Left ventricle myocardium inferior (tissue), 1 donor: ENCODE measurements around the gene CD53. TPM values are rescaled to one million over a fixed set of nuclear protein-coding genes. Genes with fewer than 3 reads are reported as not detected.
"Not testable (repeated sequence)": the region's sequence is repeated elsewhere in the genome, so short reads cannot be mapped to it uniquely, and the experiment has no call there.

Experiments
- DNase-seq: peaks from one replicate; pipeline ENCODE4 v3.0.0-alpha.2; 2020
- H3K27ac ChIP-seq: fragments of 200-600 bp; replicated peaks from 2 replicates; pipeline ENCODE4 v1.8.0; 2021
- H3K27me3 ChIP-seq: fragments of 200-600 bp; 2 replicates; pipeline ENCODE4 v1.8.0; 2021; ENCODE audit warnings: low read depth
- H3K36me3 ChIP-seq: fragments of 200-600 bp; 2 replicates; pipeline ENCODE4 v1.8.0; 2021
- H3K4me1 ChIP-seq: fragments of 200-600 bp; 2 replicates; pipeline ENCODE4 v1.8.0; 2021
- H3K4me3 ChIP-seq: fragments of 200-600 bp; 2 replicates; pipeline ENCODE4 v1.8.0; 2021; ENCODE audit warnings: mild to moderate bottlenecking, moderate library complexity
- H3K9me3 ChIP-seq: fragments of 200-600 bp; replicated peaks from 2 replicates; pipeline ENCODE4 v1.8.0; 2021
- CTCF ChIP-seq: fragments of 200-600 bp; IDR thresholded peaks from 2 replicates; pipeline ENCODE4 v1.8.0; 2021; ENCODE audit warnings: antibody characterized with exemption, mild to moderate bottlenecking, borderline replicate concordance
- intact Hi-C: fragments of 100-400 bp; cut with micrococcal nuclease; formaldehyde crosslinking; loops from one replicate; pipeline ENCODE4 v1.11.0; 2022
- total RNA-seq: library from RNA; stranded (reverse); fragmentation: NEBNext Ultra II Directional; extraction: Animal tissue kit (Norgen Biotek cat#: 25700); gene quantifications from one replicate; pipeline ENCODE4 v1.2.1, GENCODE V29; 2021
- donor health status: DM: no; HTN: yes; CAD: no; lungs with severe emphysema.

CD53 gene
- total RNA-seq, 1 donor from 2014 or later: 7.5 TPM

GRCh38 chr1:110928904-110929303, 56.0 kb downstream of the CD53 start:
- no peak for DNase-seq
- Histone ChIP-seq H3K36me3 (no peaks in the 10 kb centered on the region), H3K27ac (no peak overlapping the region), H3K27me3 (no peaks in the 10 kb centered on the region), H3K4me1 (no peaks in the 10 kb centered on the region), H3K9me3 (peaks cover 32% of the 10 kb centered on the region), H3K4me3 (no peak overlapping the region)
- intact Hi-C loops: no loop called here
- TF ChIP-seq CTCF: no peak

- DNase-seq, intact Hi-C loops, H3K27ac ChIP-seq, H3K36me3 ChIP-seq, H3K27me3 ChIP-seq, H3K4me3 ChIP-seq, H3K4me1 ChIP-seq: not testable (repeated sequence)
- H3K9me3 ChIP-seq: peaks cover 50% of the 10 kb centered on the region
Observed at GRCh38 chr1:110931097-110931496, 58.1 kb downstream of the CD53 start.

GRCh38 chr1:110936567-110936966, 63.6 kb downstream of the CD53 start:
- H3K36me3 ChIP-seq: no peaks in the 10 kb centered on the region
- H3K27me3 ChIP-seq: no peaks in the 10 kb centered on the region
- no peak overlapping the region for H3K27ac ChIP-seq
- H3K4me3 ChIP-seq: no peak overlapping the region
- TF ChIP-seq CTCF: no peak
- peaks cover 42% of the 10 kb centered on the region for H3K9me3 ChIP-seq
- no peak for DNase-seq
- intact Hi-C loops: no loop called here
- H3K4me1 ChIP-seq: no peaks in the 10 kb centered on the region

- H3K4me1 ChIP-seq: no peaks in the 10 kb centered on the region
- intact Hi-C loops: no loop called here
- H3K27me3 ChIP-seq: no peaks in the 10 kb centered on the region
- H3K36me3 ChIP-seq: peaks cover 42% of the 10 kb centered on the region
- H3K27ac ChIP-seq: no peak overlapping the region
- H3K9me3 ChIP-seq: peaks cover 22% of the 10 kb centered on the region
- TF ChIP-seq CTCF: no peak
- H3K4me3 ChIP-seq: no peak overlapping the region
- no peak for DNase-seq
Observed at GRCh38 chr1:110944806-110945205, 71.9 kb downstream of the CD53 start.

- Histone ChIP-seq H3K4me1 (no peaks in the 10 kb centered on the region), H3K36me3 (peaks cover 50% of the 10 kb centered on the region), H3K9me3 (peaks cover 20% of the 10 kb centered on the region), H3K27me3 (no peaks in the 10 kb centered on the region), H3K4me3 (no peak overlapping the region), H3K27ac (no peak overlapping the region)
- TF ChIP-seq CTCF: no peak
- DNase-seq: no peak
- intact Hi-C loops: no loop called here
Observed at GRCh38 chr1:110945626-110946025, 72.7 kb downstream of the CD53 start.

GRCh38 chr1:110948038-110948810, 75.3 kb downstream of the CD53 start:
- H3K4me1 ChIP-seq: no peaks in the 10 kb centered on the region
- intact Hi-C loops: no loop called here
- no peak overlapping the region for H3K4me3 ChIP-seq
- H3K27ac ChIP-seq: no peak overlapping the region
- TF ChIP-seq CTCF: no peak
- peaks cover 26% of the 10 kb centered on the region for H3K9me3 ChIP-seq
- peaks cover 74% of the 10 kb centered on the region for H3K36me3 ChIP-seq
- DNase-seq: no peak
- H3K27me3 ChIP-seq: no peaks in the 10 kb centered on the region
